Stimulated activated CD4-positive, alpha-beta T cell treated with anti-CD3 and anti-CD28 coated beads, TNF-alpha, amount 100 ng/mL, for 48 hours (primary cell): Measurements from ENCODE around the gene PSPH.
"Not testable (repeated sequence)": the region's sequence is repeated elsewhere in the genome, so short reads cannot be mapped to it uniquely, and the experiment has no call there.

Source experiments
- DNase-seq, 3 donors: peaks; one replicate each; pipeline ENCODE4 v3.0.0-alpha.2; 2020; ENCODE audit warnings: low read depth in 3 of 3

The PSPH gene

GRCh38 chr7:56051339-56052191, at the start of gene PSPH, which contains the start of gene CCT6A:
PSPH (minus strand) TSS chr7:56051444; CDS start chr7:56021212, 30,232 bp downstream.
CCT6A (plus strand) TSS chr7:56051765; CDS start chr7:56051849, 84 bp downstream.
- DNase-seq: peak; percentile 88 to 92 (median 91)

- DNase-seq: no peak
These were observed 48.4 kb upstream of the PSPH start for GRCh38 chr7:56099653-56100052.

GRCh38 chr7:56098187-56099008, 47.2 kb upstream of the PSPH start:
- not testable (repeated sequence) for DNase-seq

GRCh38 chr7:56097700-56098099, 46.5 kb upstream of the PSPH start:
- DNase-seq: no peak

GRCh38 chr7:56092789-56093531, 41.7 kb upstream of the PSPH start, which contains the start of gene PHKG1:
PHKG1 (minus strand) TSS chr7:56092952; CDS start chr7:56088941, 4,011 bp downstream.
- no peak for DNase-seq

GRCh38 chr7:56092388-56092787, 41.1 kb upstream of the PSPH start:
- not testable (repeated sequence) for DNase-seq

GRCh38 chr7:56091591-56091990, 40.3 kb upstream of the PSPH start:
- no peak for DNase-seq

GRCh38 chr7:56087445-56087844, 36.2 kb upstream of the PSPH start:
- no peak for DNase-seq

GRCh38 chr7:56086761-56087160, 35.5 kb upstream of the PSPH start:
- no peak for DNase-seq

GRCh38 chr7:56083150-56083785, 32.0 kb upstream of the PSPH start:
- DNase-seq: no peak

- DNase-seq: no peak
These were observed 30.5 kb upstream of the PSPH start for GRCh38 chr7:56081626-56082340.

GRCh38 chr7:56080726-56081435, 29.6 kb upstream of the PSPH start:
- not testable (repeated sequence) for DNase-seq

GRCh38 chr7:56079450-56080185, 28.4 kb upstream of the PSPH start:
- DNase-seq: no peak

GRCh38 chr7:56078196-56078595, 27.0 kb upstream of the PSPH start:
- no peak for DNase-seq

GRCh38 chr7:56077681-56078080, 26.4 kb upstream of the PSPH start:
- DNase-seq: no peak

- DNase-seq: peak; percentile 33 to 45 (median 43)
These were observed 23.1 kb upstream of the PSPH start for GRCh38 chr7:56074371-56074791.

- DNase-seq: not testable (repeated sequence)
These were observed 15.1 kb upstream of the PSPH start for GRCh38 chr7:56066376-56066775.

- DNase-seq: peak; percentile 68 to 90 (median 74)
These were observed 12.8 kb upstream of the PSPH start, which contains the start of gene SUMF2 for GRCh38 chr7:56063882-56064625. SUMF2 (plus strand) TSS chr7:56064286; CDS start chr7:56064312, 26 bp downstream.
